Suprapubic skin (tissue), 4 donors: ENCODE measurements around the gene CHTF8. TPM values are rescaled to one million over a fixed set of nuclear protein-coding genes. Genes with fewer than 3 reads are reported as not detected.
"Not testable (repeated sequence)": the region's sequence is repeated elsewhere in the genome, so short reads cannot be mapped to it uniquely, and the experiment has no call there.

Source experiments
- DNase-seq, 2 donors: peaks; one replicate each; pipeline ENCODE4 v3.0.0-alpha.2; 2019; ENCODE audit warnings: low spot score in 2 of 2
- H3K27ac ChIP-seq: fragments of 200-600 bp; sonication (generic); one replicate; pipeline ENCODE4 v1.5.1; 2019
- H3K27me3 ChIP-seq: fragments of 200-600 bp; sonication (generic); one replicate; pipeline ENCODE4 v1.5.1; 2019
- H3K36me3 ChIP-seq: fragments of 200-600 bp; sonication (generic); one replicate; pipeline ENCODE4 v1.5.1; 2019
- H3K4me1 ChIP-seq: fragments of 200-600 bp; sonication (generic); one replicate; pipeline ENCODE4 v1.5.1; 2019
- H3K4me3 ChIP-seq: fragments of 200-600 bp; sonication (generic); one replicate; pipeline ENCODE4 v1.5.1; 2019; ENCODE audit warnings: mild to moderate bottlenecking
- H3K9me3 ChIP-seq: fragments of 200-600 bp; sonication (generic); one replicate; pipeline ENCODE4 v1.5.1; 2019
- EP300 ChIP-seq: sonication (generic); formaldehyde crosslinking; IDR thresholded peaks from one replicate; pipeline ENCODE4 v1.6.1; 2017; ENCODE audit warnings: antibody characterized with exemption
- POLR2A ChIP-seq, 2 donors: fragments of 450-650 bp; IDR thresholded peaks; one replicate each; pipeline ENCODE4 v1.6.1; 2017; ENCODE audit warnings: antibody characterized with exemption in 2 of 2, mild to moderate bottlenecking in 2 of 2, moderate library complexity in 2 of 2
- POLR2AphosphoS5 ChIP-seq, 3 donors: sonication (generic); formaldehyde crosslinking; IDR thresholded peaks; one replicate each; pipeline ENCODE4 v1.6.1; 2017; ENCODE audit warnings: antibody characterized with exemption in 3 of 3
- WGBS: methylation state at CpG from one replicate; pipeline ENCODE4 v1.1.5; 2018; 5-methylcytosine and 5-hydroxymethylcytosine counted together
- total RNA-seq, 4 donors: library from RNA; depleted of rRNA; stranded (reverse); fragments of >200 nt; gene quantifications; one replicate each; pipeline ENCODE4 v1.1.0, GENCODE V29; 2016
- TF ChIP-seq, protein P1 (sequence below), 2 donors: fragments of 200-600 bp in 1 of 2; fragments of 450-650 bp in 1 of 2; sonication (generic) in 1 of 2; IDR thresholded peaks; one replicate each; pipeline ENCODE4 v1.5.1; 2016 to 2019; ENCODE audit warnings: antibody characterized with exemption in 2 of 2, mild to moderate bottlenecking in 1 of 2, moderate library complexity in 1 of 2

Gene CHTF8
- total RNA-seq, 4 donors from 2014 or later: 76.9 to 128 (median 90.0) TPM

DNA sequence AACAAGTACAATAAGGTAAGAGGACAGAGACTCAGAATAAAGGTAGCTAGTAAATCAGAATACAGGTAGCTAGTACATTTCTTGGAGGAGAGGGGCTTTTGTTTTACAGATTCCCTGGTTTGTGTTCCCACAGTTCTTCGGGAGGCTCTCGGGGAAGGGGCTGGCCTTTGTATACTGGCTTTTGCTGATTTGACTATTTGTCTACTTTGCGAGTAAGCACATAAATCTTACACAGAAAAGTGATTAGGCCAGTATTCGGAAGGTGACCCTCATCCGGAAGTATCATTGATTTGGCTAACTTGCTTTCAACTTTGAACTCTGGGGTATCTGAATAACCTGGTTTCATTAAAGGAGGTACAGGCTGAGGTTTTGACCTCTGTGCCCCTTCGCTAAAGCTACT is 33.2 kb upstream of the CHTF8 start:
- DNase-seq: no peak
- Histone ChIP-seq H3K4me1 (no peaks in the 10 kb centered on the region), H3K27ac (no peak overlapping the region), H3K27me3 (no peaks in the 10 kb centered on the region), H3K36me3 (peaks cover 78% of the 10 kb centered on the region), H3K9me3 (no peaks in the 10 kb centered on the region), H3K4me3 (no peak overlapping the region)
- no peak for TF ChIP-seq POLR2AphosphoS5 (IDR thresholded peaks at IDR 0.05)
- TF ChIP-seq, protein P1, sequence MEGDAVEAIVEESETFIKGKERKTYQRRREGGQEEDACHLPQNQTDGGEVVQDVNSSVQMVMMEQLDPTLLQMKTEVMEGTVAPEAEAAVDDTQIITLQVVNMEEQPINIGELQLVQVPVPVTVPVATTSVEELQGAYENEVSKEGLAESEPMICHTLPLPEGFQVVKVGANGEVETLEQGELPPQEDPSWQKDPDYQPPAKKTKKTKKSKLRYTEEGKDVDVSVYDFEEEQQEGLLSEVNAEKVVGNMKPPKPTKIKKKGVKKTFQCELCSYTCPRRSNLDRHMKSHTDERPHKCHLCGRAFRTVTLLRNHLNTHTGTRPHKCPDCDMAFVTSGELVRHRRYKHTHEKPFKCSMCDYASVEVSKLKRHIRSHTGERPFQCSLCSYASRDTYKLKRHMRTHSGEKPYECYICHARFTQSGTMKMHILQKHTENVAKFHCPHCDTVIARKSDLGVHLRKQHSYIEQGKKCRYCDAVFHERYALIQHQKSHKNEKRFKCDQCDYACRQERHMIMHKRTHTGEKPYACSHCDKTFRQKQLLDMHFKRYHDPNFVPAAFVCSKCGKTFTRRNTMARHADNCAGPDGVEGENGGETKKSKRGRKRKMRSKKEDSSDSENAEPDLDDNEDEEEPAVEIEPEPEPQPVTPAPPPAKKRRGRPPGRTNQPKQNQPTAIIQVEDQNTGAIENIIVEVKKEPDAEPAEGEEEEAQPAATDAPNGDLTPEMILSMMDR (IDR thresholded peaks at IDR 0.05): no peak
- no peak for TF ChIP-seq POLR2A (IDR thresholded peaks at IDR 0.05)
- no peak for TF ChIP-seq EP300
- 93% methylated on average over 6 of the region's 6 CpGs for WGBS

DNA sequence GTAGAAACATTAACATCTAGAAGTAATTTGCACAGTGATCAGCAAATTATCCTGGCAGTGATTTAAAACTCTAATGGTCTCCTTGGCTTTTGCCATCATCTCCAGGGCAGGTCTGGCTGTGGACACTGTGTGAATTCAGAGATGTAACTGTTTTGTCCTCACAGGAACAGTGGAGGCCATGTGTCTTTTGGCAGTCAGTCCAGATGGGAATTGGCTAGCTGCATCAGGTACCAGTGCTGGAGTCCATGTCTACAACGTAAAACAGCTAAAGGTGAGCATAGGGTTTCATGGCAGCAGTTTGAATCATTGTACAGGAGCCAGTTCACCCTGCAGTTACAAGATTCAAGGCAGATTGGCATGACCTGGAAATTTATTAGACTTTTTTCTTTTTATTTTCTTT is 27.8 kb upstream of the CHTF8 start:
- TF ChIP-seq POLR2A (IDR thresholded peaks at IDR 0.05) (no peak), EP300 (no peak), POLR2AphosphoS5 (IDR thresholded peaks at IDR 0.05) (no peak)
- TF ChIP-seq, protein P1 (IDR thresholded peaks at IDR 0.05): no peak
- Histone ChIP-seq H3K4me1 (no peaks in the 10 kb centered on the region), H3K4me3 (no peak overlapping the region), H3K27me3 (no peaks in the 10 kb centered on the region), H3K9me3 (no peaks in the 10 kb centered on the region), H3K27ac (no peak overlapping the region), H3K36me3 (peaks cover 83% of the 10 kb centered on the region)
- DNase-seq: no peak
- WGBS: 100% methylated on average over 1 of the region's 1 CpG

DNA sequence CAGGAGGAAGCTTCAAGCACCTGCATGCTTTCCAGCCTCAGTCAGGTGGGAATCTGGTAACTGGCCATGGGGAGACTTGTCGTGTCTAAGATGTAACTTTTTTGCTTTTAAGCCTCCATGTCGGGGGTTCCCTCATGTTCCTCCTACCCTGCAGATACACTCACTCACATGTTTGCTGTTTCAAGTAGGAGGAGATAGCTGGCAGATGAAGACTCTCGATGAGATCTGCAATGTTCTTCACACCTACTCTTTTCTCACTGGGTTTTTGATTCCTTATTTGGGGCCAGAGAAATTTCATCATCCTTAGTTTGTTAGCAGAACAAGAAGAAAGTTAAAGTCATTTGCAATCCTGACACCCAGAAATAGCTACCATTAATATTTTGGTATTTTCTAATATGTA is 24.8 kb upstream of the CHTF8 start:
- DNase-seq: no peak
- H3K27me3 ChIP-seq: no peaks in the 10 kb centered on the region
- H3K9me3 ChIP-seq: no peaks in the 10 kb centered on the region
- TF ChIP-seq POLR2AphosphoS5 (IDR thresholded peaks at IDR 0.05) (no peak), POLR2A (IDR thresholded peaks at IDR 0.05) (no peak), EP300 (no peak)
- TF ChIP-seq, protein P1 (IDR thresholded peaks at IDR 0.05): no peak
- 80% methylated on average over 3 of the region's 3 CpGs for WGBS
- H3K36me3 ChIP-seq: peaks cover 89% of the 10 kb centered on the region
- no peaks in the 10 kb centered on the region for H3K4me1 ChIP-seq
- H3K4me3 ChIP-seq: no peak overlapping the region
- H3K27ac ChIP-seq: no peak overlapping the region

DNA sequence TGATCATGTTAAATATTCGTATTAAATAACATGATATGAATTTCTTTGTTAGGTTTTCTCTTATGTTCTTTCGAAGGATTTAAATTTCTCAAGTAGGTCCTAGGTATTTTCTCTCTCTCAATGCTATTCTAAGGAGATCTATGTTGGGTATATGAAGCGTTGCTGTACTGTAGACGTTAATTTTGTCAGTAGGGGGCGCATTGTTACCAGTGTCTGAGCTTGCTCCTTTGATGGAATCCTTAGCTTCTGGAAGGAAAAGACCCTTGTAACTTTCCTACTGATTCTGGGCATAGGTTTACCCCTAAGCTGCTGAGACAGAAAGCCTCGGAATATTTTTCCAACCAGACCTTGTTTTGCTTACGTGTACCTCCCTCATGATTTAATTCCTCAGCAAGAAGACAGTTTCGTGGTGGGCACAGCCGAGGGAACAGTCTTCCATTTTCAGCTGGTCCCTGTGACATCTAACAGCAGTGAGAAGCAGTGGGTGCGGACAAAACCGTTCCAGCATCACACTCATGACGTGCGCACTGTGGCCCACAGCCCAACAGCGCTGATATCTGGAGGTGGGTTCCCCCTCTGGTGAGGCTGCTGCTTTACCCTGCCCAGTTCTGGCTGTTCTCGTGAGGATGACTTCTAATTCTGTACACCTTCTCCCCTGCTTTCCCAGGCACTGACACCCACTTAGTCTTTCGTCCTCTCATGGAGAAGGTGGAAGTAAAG is 17.9 kb upstream of the CHTF8 start:
- Histone ChIP-seq H3K4me3 (no peak overlapping the region), H3K4me1 (no peaks in the 10 kb centered on the region), H3K36me3 (peaks cover 68% of the 10 kb centered on the region), H3K9me3 (no peaks in the 10 kb centered on the region), H3K27me3 (no peaks in the 10 kb centered on the region), H3K27ac (no peak overlapping the region)
- WGBS: 58% methylated on average over 16 of the region's 16 CpGs
- TF ChIP-seq, protein P1 (IDR thresholded peaks at IDR 0.05): peak; percentile 58 to 61
- TF ChIP-seq POLR2A (IDR thresholded peaks at IDR 0.05): no peak
- DNase-seq: no peak

DNA sequence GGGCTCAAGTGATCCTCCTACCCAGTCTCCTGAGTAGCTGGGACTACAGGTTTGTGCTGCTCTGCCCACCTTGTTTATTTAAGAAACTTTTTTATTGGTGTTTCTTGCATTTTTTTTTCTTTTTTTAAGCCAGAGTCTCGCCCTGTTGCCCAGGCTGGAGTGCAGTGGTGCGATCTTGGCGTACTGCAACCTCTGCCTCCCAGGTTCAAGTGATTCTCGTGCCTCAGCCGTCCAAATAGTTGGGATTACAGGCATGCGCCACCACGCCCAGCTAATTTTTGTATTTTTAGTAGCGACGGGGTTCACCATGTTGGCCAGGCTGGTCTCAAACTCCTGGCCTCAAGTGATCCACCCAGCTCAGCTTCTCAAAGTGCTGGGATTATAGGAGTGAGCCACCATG is 17.2 kb upstream of the CHTF8 start:
- peaks cover 68% of the 10 kb centered on the region for H3K36me3 ChIP-seq
- not testable (repeated sequence) for H3K4me1 ChIP-seq, H3K27me3 ChIP-seq, H3K27ac ChIP-seq, H3K4me3 ChIP-seq, H3K9me3 ChIP-seq, DNase-seq
- WGBS: 75% methylated on average over 9 of the region's 9 CpGs

DNA sequence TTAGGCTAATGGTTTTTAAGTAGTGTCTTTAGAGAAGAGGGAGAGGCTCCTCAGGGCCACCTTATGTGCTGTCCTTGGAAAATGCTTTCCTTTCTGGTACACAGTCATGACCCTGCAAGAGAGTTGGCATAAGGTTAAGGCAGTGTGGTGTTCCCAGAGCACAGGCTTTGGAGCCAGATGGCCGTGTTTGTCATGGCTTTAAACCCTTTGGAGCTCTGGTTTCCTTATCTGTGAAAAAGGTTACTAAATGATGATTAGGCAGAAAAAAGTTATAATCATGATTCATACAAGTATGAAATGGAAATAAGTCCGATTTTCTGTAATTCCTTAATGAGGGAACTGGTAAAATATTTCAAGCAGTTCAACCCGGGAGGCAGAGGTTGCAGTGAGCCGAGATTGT is 13.3 kb upstream of the CHTF8 start:
- TF ChIP-seq POLR2AphosphoS5 (IDR thresholded peaks at IDR 0.05) (no peak), EP300 (no peak), POLR2A (IDR thresholded peaks at IDR 0.05) (no peak)
- Histone ChIP-seq H3K36me3 (peaks cover 65% of the 10 kb centered on the region), H3K4me1 (no peaks in the 10 kb centered on the region), H3K27ac (no peak overlapping the region), H3K27me3 (no peaks in the 10 kb centered on the region), H3K4me3 (no peak overlapping the region), H3K9me3 (no peaks in the 10 kb centered on the region)
- no peak for DNase-seq
- 68% methylated on average over 4 of the region's 4 CpGs for WGBS
